Uterus (tissue), 4 donors: ENCODE results near the gene COL15A1. TPM values are rescaled to one million over a fixed set of nuclear protein-coding genes. Genes with fewer than 3 reads are reported as not detected.

ENCODE experiments used
- DNase-seq, 2 donors: peaks; one replicate each; pipeline ENCODE4 v3.0.0-alpha.2; 2019 to 2020
- H3K27ac ChIP-seq, 2 donors: fragments of 200-600 bp; sonication (generic); 1 replicate in 1 of 2; 2 replicates in 1 of 2; pipeline ENCODE4 v1.5.1; 2016 to 2018
- H3K27me3 ChIP-seq, 2 donors: fragments of 200-600 bp; sonication (generic); one replicate each; pipeline ENCODE4 v1.5.1; 2018 to 2019; ENCODE audit warnings: control low read depth in 1 of 2
- H3K36me3 ChIP-seq, 2 donors: fragments of 200-600 bp; sonication (generic); one replicate each; pipeline ENCODE4 v1.5.1; 2019; ENCODE audit warnings: control low read depth in 1 of 2
- H3K4me1 ChIP-seq, 2 donors: fragments of 200-600 bp; sonication (generic); one replicate each; pipeline ENCODE4 v1.5.1; 2018 to 2019; ENCODE audit warnings: control low read depth in 1 of 2
- H3K4me3 ChIP-seq, 2 donors: fragments of 200-600 bp; sonication (generic); 1 replicate in 1 of 2; 2 replicates in 1 of 2; pipeline ENCODE4 v1.5.1; 2018 to 2019; ENCODE audit warnings: mild to moderate bottlenecking in 1 of 2
- H3K9me3 ChIP-seq, 2 donors: fragments of 200-600 bp; sonication (generic); one replicate each; pipeline ENCODE4 v1.5.1; 2019; ENCODE audit warnings: control low read depth in 1 of 2
- CTCF ChIP-seq, 4 experiments: fragments of 200-600 bp in 2 of 4; fragments of 450-650 bp in 2 of 4; sonication (generic) in 2 of 4; IDR thresholded peaks; one replicate each; pipeline ENCODE4 v1.5.1; 2016 to 2019; ENCODE audit warnings: antibody characterized with exemption in 4 of 4, mild to moderate bottlenecking in 2 of 4, moderate library complexity in 1 of 4
- POLR2A ChIP-seq, 2 donors: fragments of 450-650 bp; IDR thresholded peaks; one replicate each; pipeline ENCODE4 v1.6.1; 2016; ENCODE audit warnings: antibody characterized with exemption in 2 of 2, mild to moderate bottlenecking in 1 of 2, moderate library complexity in 1 of 2
- intact Hi-C: fragments of 100-400 bp; cut with DNase I; formaldehyde crosslinking; loops from one replicate; pipeline ENCODE4 v1.15.1; 2023; ENCODE audit warnings: low total_unique reads
- total RNA-seq, 4 donors: library from RNA; depleted of rRNA in 3 of 4; stranded (reverse); fragments of >200 nt in 3 of 4; gene quantifications; one replicate each; pipeline versions ENCODE4 v1.1.0 to v1.2.4, GENCODE V29; 2014 to 2023
- donor health status: DM: yes; HTN: yes; CAD: no.

Gene COL15A1
- total RNA-seq, 4 donors from 2014 or later, result 20.3 to 160 (median 50.4) TPM

GRCh38 chr9:98929895-98930341 is 13.8 kb upstream of the COL15A1 start:
- TF ChIP-seq POLR2A (IDR thresholded peaks at IDR 0.05) (no peak), CTCF (IDR thresholded peaks at IDR 0.05) (no peak)
- Histone ChIP-seq H3K4me1 (no peaks in the 10 kb centered on the region), H3K4me3 (no peak overlapping the region), H3K9me3 (no peaks in the 10 kb centered on the region), H3K27me3 (no peaks in the 10 kb centered on the region), H3K36me3 (no peaks in the 10 kb centered on the region), H3K27ac (no peak overlapping the region)
- peak in 1 of 2 donors; percentile 64 for DNase-seq
- intact Hi-C loops, result no loop called here

GRCh38 chr9:98930792-98931191 is 12.9 kb upstream of the COL15A1 start:
- Histone ChIP-seq H3K9me3 (no peaks in the 10 kb centered on the region), H3K27ac (no peak overlapping the region), H3K4me3 (no peak overlapping the region), H3K36me3 (no peaks in the 10 kb centered on the region), H3K4me1 (no peaks in the 10 kb centered on the region), H3K27me3 (no peaks in the 10 kb centered on the region)
- DNase-seq, result no peak
- intact Hi-C loops, result no loop called here
- no peak for TF ChIP-seq POLR2A (IDR thresholded peaks at IDR 0.05)

- Histone ChIP-seq H3K27me3 (no peaks in the 10 kb centered on the region), H3K4me1 (no peaks in the 10 kb centered on the region), H3K4me3 (no peak overlapping the region), H3K9me3 (no peaks in the 10 kb centered on the region), H3K27ac (no peak overlapping the region), H3K36me3 (no peaks in the 10 kb centered on the region)
- no peak for TF ChIP-seq CTCF (IDR thresholded peaks at IDR 0.05)
- TF ChIP-seq POLR2A (IDR thresholded peaks at IDR 0.05), result no peak
- intact Hi-C loops, result no loop called here
- no peak for DNase-seq
Observed at GRCh38 chr9:98931600-98932389, 11.9 kb upstream of the COL15A1 start.

GRCh38 chr9:98933185-98933584 is 10.5 kb upstream of the COL15A1 start:
- Histone ChIP-seq H3K36me3 (no peaks in the 10 kb centered on the region), H3K4me1 (no peaks in the 10 kb centered on the region), H3K4me3 (no peak overlapping the region), H3K9me3 (no peaks in the 10 kb centered on the region), H3K27me3 (no peaks in the 10 kb centered on the region), H3K27ac (no peak overlapping the region)
- DNase-seq, result no peak
- intact Hi-C loops, result no loop called here
- TF ChIP-seq POLR2A (IDR thresholded peaks at IDR 0.05) (no peak), CTCF (IDR thresholded peaks at IDR 0.05) (no peak)

- intact Hi-C loops, result no loop called here
- Histone ChIP-seq H3K4me1 (no peaks in the 10 kb centered on the region), H3K4me3 (no peak overlapping the region), H3K27me3 (no peaks in the 10 kb centered on the region), H3K27ac (no peak overlapping the region), H3K36me3 (no peaks in the 10 kb centered on the region), H3K9me3 (no peaks in the 10 kb centered on the region)
- TF ChIP-seq CTCF (IDR thresholded peaks at IDR 0.05) (no peak), POLR2A (IDR thresholded peaks at IDR 0.05) (no peak)
- no peak for DNase-seq
Observed at GRCh38 chr9:98933890-98934289, 9.8 kb upstream of the COL15A1 start.
